Measurements from ENCODE around the gene HYAL1.

Gene HYAL1

GRCh38 chr3:50298836-50299637, 4.3 kb downstream of the HYAL1 start, which contains the start of the genes HYAL3 and NAA80 (continued):
- TF ChIP-seq TSHZ1 (tag by site-specific recombination; IDR thresholded peaks at IDR 0.05; ENCODE audit: borderline replicate concordance) (peak; percentile 52; the same call in 1 of the 2 replicates), ZNF416 (tag by site-specific recombination; IDR thresholded peaks at IDR 0.05) (no peak), ZNF335 (tag by site-specific recombination; conservative IDR thresholded peaks at IDR 0.05) (peak; percentile 96), ZNF626 (tag by site-specific recombination; IDR thresholded peaks at IDR 0.05) (no peak), GLIS1 (tag by site-specific recombination; IDR thresholded peaks at IDR 0.05) (peak; percentile 86), KLF10 (tag by site-specific recombination; IDR thresholded peaks at IDR 0.05) (peak; percentile 85), PRDM6 (tag by site-specific recombination; IDR thresholded peaks at IDR 0.05) (no peak), ZNF133 (tag by site-specific recombination; IDR thresholded peaks at IDR 0.05) (peak; percentile 60; the same call in 1 of the 2 replicates), ZNF76 (tag by site-specific recombination; IDR thresholded peaks at IDR 0.05; ENCODE audit: borderline replicate concordance, low read depth) (peak; percentile 57; the same call in 1 of the 2 replicates), ZNF2 (tag by site-specific recombination; IDR thresholded peaks at IDR 0.05) (peak; percentile 73; the same call in 1 of the 2 replicates), ZFP37 (tag by site-specific recombination; IDR thresholded peaks at IDR 0.05) (peak; percentile 67; the same call in 1 of the 2 replicates), ZNF24 (tag by site-specific recombination; IDR thresholded peaks at IDR 0.05) (peak; percentile 85), KLF17 (tag by site-specific recombination; IDR thresholded peaks at IDR 0.05) (peak; percentile 87; the same call in 1 of the 2 replicates), ZNF473 (tag by site-specific recombination; IDR thresholded peaks at IDR 0.05) (no peak), ZNF426 (tag by site-specific recombination; IDR thresholded peaks at IDR 0.05) (no peak), ZNF132 (tag by site-specific recombination; IDR thresholded peaks at IDR 0.05; ENCODE audit: borderline replicate concordance) (no peak), ZNF707 (tag by site-specific recombination; IDR thresholded peaks at IDR 0.05) (no peak), ZFP41 (tag by site-specific recombination; IDR thresholded peaks at IDR 0.05; ENCODE audit: borderline replicate concordance) (no peak), ZNF785 (tag by site-specific recombination; IDR thresholded peaks at IDR 0.05) (peak; percentile 50; the same call in 1 of the 2 replicates), INSM2 (tag by site-specific recombination; IDR thresholded peaks at IDR 0.05) (0 out of 2 replicates have a peak, but pooled peaks have one; percentile 40), ZNF112 (tag by site-specific recombination; IDR thresholded peaks at IDR 0.05) (no peak), MZF1 (tag by site-specific recombination; IDR thresholded peaks at IDR 0.05; ENCODE audit: borderline replicate concordance) (no peak), ZNF433 (tag by site-specific recombination; IDR thresholded peaks at IDR 0.05; ENCODE audit: low read depth) (no peak), ZFP3 (tag by site-specific recombination; IDR thresholded peaks at IDR 0.05; ENCODE audit: low read depth) (no peak)
- TF ChIP-seq, protein P1, sequence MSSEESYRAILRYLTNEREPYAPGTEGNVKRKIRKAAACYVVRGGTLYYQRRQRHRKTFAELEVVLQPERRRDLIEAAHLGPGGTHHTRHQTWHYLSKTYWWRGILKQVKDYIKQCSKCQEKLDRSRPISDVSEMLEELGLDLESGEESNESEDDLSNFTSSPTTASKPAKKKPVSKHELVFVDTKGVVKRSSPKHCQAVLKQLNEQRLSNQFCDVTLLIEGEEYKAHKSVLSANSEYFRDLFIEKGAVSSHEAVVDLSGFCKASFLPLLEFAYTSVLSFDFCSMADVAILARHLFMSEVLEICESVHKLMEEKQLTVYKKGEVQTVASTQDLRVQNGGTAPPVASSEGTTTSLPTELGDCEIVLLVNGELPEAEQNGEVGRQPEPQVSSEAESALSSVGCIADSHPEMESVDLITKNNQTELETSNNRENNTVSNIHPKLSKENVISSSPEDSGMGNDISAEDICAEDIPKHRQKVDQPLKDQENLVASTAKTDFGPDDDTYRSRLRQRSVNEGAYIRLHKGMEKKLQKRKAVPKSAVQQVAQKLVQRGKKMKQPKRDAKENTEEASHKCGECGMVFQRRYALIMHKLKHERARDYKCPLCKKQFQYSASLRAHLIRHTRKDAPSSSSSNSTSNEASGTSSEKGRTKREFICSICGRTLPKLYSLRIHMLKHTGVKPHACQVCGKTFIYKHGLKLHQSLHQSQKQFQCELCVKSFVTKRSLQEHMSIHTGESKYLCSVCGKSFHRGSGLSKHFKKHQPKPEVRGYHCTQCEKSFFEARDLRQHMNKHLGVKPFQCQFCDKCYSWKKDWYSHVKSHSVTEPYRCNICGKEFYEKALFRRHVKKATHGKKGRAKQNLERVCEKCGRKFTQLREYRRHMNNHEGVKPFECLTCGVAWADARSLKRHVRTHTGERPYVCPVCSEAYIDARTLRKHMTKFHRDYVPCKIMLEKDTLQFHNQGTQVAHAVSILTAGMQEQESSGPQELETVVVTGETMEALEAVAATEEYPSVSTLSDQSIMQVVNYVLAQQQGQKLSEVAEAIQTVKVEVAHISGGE (tag by site-specific recombination; conservative IDR thresholded peaks at IDR 0.05; ENCODE audit: low read depth), result peak; percentile 14; the same call in 1 of the 2 replicates
- TF ChIP-seq, protein P2, sequence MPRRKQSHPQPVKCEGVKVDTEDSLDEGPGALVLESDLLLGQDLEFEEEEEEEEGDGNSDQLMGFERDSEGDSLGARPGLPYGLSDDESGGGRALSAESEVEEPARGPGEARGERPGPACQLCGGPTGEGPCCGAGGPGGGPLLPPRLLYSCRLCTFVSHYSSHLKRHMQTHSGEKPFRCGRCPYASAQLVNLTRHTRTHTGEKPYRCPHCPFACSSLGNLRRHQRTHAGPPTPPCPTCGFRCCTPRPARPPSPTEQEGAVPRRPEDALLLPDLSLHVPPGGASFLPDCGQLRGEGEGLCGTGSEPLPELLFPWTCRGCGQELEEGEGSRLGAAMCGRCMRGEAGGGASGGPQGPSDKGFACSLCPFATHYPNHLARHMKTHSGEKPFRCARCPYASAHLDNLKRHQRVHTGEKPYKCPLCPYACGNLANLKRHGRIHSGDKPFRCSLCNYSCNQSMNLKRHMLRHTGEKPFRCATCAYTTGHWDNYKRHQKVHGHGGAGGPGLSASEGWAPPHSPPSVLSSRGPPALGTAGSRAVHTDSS (tag by site-specific recombination; IDR thresholded peaks at IDR 0.05), result no peak
